Thyroid gland (tissue), 4 donors: ENCODE results near the gene FBXL17.

Experiments used
- POLR2A ChIP-seq, 2 donors: fragments of 450-650 bp; IDR thresholded peaks; one replicate each; pipeline ENCODE4 v1.6.1; 2017; ENCODE audit warnings: antibody characterized with exemption in 2 of 2, mild to moderate bottlenecking in 2 of 2, moderate library complexity in 1 of 2
- TF ChIP-seq, protein P1 (sequence below), 6 experiments: fragments of 200-600 bp in 3 of 6; fragments of 450-650 bp in 3 of 6; sonication (generic) in 3 of 6; IDR thresholded peaks; one replicate each; pipeline ENCODE4 v1.5.1; 2016 to 2019; ENCODE audit warnings: antibody characterized with exemption in 6 of 6, mild to moderate bottlenecking in 2 of 6, inconsistent platforms in 1 of 6, moderate library complexity in 1 of 6

DNA sequence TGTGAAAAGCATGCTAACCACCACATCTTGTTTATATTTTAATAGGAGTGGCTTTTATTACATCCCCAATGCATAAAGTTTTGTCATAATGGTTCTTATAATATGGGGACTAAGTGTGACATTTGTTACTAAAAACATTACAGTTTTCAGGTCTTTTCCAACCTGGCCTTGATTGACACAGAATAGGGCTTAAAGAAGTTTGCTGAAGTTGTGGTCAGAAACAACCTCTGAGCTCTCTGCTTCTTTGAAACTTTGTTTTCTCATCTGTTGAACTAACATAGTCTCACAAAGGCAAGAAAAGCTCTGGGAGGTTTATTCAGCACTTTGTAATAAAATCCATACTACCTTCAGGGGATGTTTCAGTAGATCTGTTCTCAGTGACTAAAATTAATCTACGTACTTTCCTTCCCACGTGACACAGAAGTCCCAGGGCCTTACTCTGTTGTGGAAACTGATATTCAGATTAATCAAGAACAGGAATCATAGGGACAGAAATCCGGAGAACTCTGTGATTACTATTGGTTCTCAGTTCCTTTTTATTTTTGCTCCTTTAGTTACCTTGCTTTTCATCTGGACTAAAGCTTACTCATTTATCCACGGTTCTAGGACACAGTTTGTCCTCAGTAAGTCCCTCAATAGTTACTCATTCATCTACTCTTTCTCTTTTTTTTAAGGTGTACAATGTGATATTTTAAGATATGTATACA is 422.2 kb downstream of the FBXL17 start:
- TF ChIP-seq, protein P1, sequence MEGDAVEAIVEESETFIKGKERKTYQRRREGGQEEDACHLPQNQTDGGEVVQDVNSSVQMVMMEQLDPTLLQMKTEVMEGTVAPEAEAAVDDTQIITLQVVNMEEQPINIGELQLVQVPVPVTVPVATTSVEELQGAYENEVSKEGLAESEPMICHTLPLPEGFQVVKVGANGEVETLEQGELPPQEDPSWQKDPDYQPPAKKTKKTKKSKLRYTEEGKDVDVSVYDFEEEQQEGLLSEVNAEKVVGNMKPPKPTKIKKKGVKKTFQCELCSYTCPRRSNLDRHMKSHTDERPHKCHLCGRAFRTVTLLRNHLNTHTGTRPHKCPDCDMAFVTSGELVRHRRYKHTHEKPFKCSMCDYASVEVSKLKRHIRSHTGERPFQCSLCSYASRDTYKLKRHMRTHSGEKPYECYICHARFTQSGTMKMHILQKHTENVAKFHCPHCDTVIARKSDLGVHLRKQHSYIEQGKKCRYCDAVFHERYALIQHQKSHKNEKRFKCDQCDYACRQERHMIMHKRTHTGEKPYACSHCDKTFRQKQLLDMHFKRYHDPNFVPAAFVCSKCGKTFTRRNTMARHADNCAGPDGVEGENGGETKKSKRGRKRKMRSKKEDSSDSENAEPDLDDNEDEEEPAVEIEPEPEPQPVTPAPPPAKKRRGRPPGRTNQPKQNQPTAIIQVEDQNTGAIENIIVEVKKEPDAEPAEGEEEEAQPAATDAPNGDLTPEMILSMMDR (IDR thresholded peaks at IDR 0.05), result no peak
- no peak for TF ChIP-seq POLR2A (IDR thresholded peaks at IDR 0.05)
